Liver (tissue), 9 donors: ENCODE data around the gene ATP5MC3. TPM values are rescaled to one million over a fixed set of nuclear protein-coding genes. Genes with fewer than 3 reads are reported as not detected.

Source experiments
- DNase-seq: peaks from one replicate; pipeline ENCODE4 v3.0.0-alpha.2; 2017; ENCODE audit warnings: low spot score
- H3K27ac ChIP-seq, 2 donors: one replicate each; pipeline ENCODE4 v1.7.0; 2013; ENCODE audit warnings: inconsistent platforms in 2 of 2, low read length in 2 of 2, control low read depth in 1 of 2, low read depth in 1 of 2, mild to moderate bottlenecking in 1 of 2
- H3K27me3 ChIP-seq, 4 donors: one replicate each; pipeline versions ENCODE4 v1.6.1 to v1.7.0; 2013; ENCODE audit warnings: low read length in 3 of 4, inconsistent platforms in 1 of 4, mild to moderate bottlenecking in 1 of 4, moderate library complexity in 1 of 4; ENCODE audit not compliant: control insufficient read depth in 4 of 4, insufficient read depth in 4 of 4
- H3K36me3 ChIP-seq, 4 donors: one replicate each; pipeline versions ENCODE4 v1.6.1 to v1.7.0; 2013; ENCODE audit warnings: low read length in 3 of 4, mild to moderate bottlenecking in 3 of 4, low read depth in 1 of 4, moderate library complexity in 1 of 4; ENCODE audit not compliant: control insufficient read depth in 4 of 4, insufficient read depth in 3 of 4
- H3K4me1 ChIP-seq, 4 donors: one replicate each; pipeline versions ENCODE4 v1.6.1 to v1.7.0; 2013; ENCODE audit warnings: low read length in 3 of 4, mild to moderate bottlenecking in 3 of 4, moderate library complexity in 1 of 4; ENCODE audit not compliant: control insufficient read depth in 4 of 4, insufficient read depth in 4 of 4
- H3K4me3 ChIP-seq, 3 donors: one replicate each; pipeline versions ENCODE4 v1.6.1 to v1.7.0; 2013; ENCODE audit warnings: low read length in 3 of 3, control low read depth in 1 of 3, low read depth in 1 of 3, mild to moderate bottlenecking in 1 of 3
- H3K9ac ChIP-seq, 2 donors: one replicate each; pipeline ENCODE4 v1.7.0; 2013; ENCODE audit warnings: low read length in 2 of 2, mild to moderate bottlenecking in 2 of 2, moderate library complexity in 2 of 2, control low read depth in 1 of 2, low read depth in 1 of 2
- H3K9me3 ChIP-seq, 4 donors: one replicate each; pipeline versions ENCODE4 v1.6.1 to v1.7.0; 2013; ENCODE audit warnings: low read length in 3 of 4; ENCODE audit not compliant: control insufficient read depth in 4 of 4
- ATF3 ChIP-seq: IDR thresholded peaks from 2 replicates; pipeline ENCODE4 v1.6.1; 2016; ENCODE audit warnings: antibody characterized with exemption
- CTCF ChIP-seq: fragments of 150-350 bp; IDR thresholded peaks from 2 replicates; pipeline ENCODE4 v1.5.1; 2017; ENCODE audit warnings: improper control_type of control experiment, low read depth, low read length; ENCODE audit not compliant: missing input control
- EGR1 ChIP-seq, 2 donors: IDR thresholded peaks; 2 replicates each; pipeline ENCODE4 v1.6.1; 2016 to 2018; ENCODE audit warnings: antibody characterized with exemption in 2 of 2, low read depth in 2 of 2
- FOXA1 ChIP-seq: IDR thresholded peaks from 2 replicates; pipeline ENCODE4 v1.6.1; 2016; ENCODE audit warnings: antibody characterized with exemption
- FOXA2 ChIP-seq: IDR thresholded peaks from 2 replicates; pipeline ENCODE4 v1.6.1; 2016; ENCODE audit warnings: antibody characterized with exemption
- GABPA ChIP-seq, 2 donors: IDR thresholded peaks in 1 of 2; conservative IDR thresholded peaks in 1 of 2; 2 replicates each; pipeline ENCODE4 v1.6.1; 2016; ENCODE audit warnings: antibody characterized with exemption in 2 of 2, mild to moderate bottlenecking in 1 of 2, moderate library complexity in 1 of 2
- HNF4A ChIP-seq, 2 donors: conservative IDR thresholded peaks; 2 replicates each; pipeline ENCODE4 v1.6.1; 2016; ENCODE audit warnings: antibody characterized with exemption in 2 of 2, mild to moderate bottlenecking in 2 of 2
- HNF4G ChIP-seq: IDR thresholded peaks from 2 replicates; pipeline ENCODE4 v1.6.1; 2016; ENCODE audit warnings: antibody characterized with exemption
- JUND ChIP-seq, 2 donors: IDR thresholded peaks; 2 replicates each; pipeline ENCODE4 v1.6.1; 2016; ENCODE audit warnings: antibody characterized with exemption in 2 of 2
- MAX ChIP-seq: IDR thresholded peaks from 2 replicates; pipeline ENCODE4 v1.6.1; 2016; ENCODE audit warnings: antibody characterized with exemption
- NR2F2 ChIP-seq: IDR thresholded peaks from 2 replicates; pipeline ENCODE4 v1.6.1; 2016; ENCODE audit warnings: antibody characterized with exemption
- RAD21 ChIP-seq, 2 donors: IDR thresholded peaks; 2 replicates each; pipeline ENCODE4 v1.6.1; 2016; ENCODE audit warnings: antibody characterized with exemption in 2 of 2, mild to moderate bottlenecking in 2 of 2
- REST ChIP-seq: IDR thresholded peaks from 2 replicates; pipeline ENCODE4 v1.6.1; 2016; ENCODE audit warnings: antibody characterized with exemption, mild to moderate bottlenecking
- RXRA ChIP-seq, 2 donors: IDR thresholded peaks; 2 replicates each; pipeline ENCODE4 v1.6.1; 2017 to 2018; ENCODE audit warnings: antibody characterized with exemption in 2 of 2, mild to moderate bottlenecking in 1 of 2
- SP1 ChIP-seq: IDR thresholded peaks from 2 replicates; pipeline ENCODE4 v1.6.1; 2018; ENCODE audit warnings: antibody characterized with exemption, mild to moderate bottlenecking
- TAF1 ChIP-seq: conservative IDR thresholded peaks from 2 replicates; pipeline ENCODE4 v1.6.1; 2016; ENCODE audit warnings: antibody characterized with exemption, mild to moderate bottlenecking
- YY1 ChIP-seq: IDR thresholded peaks from 2 replicates; pipeline ENCODE4 v1.6.1; 2016; ENCODE audit warnings: antibody characterized with exemption, mild to moderate bottlenecking
- WGBS: extraction: QIAGEN DNeasy Blood & Tissue Kit; methylation state at CpG from one replicate; pipeline ENCODE4 v1.1.7; 2013; 5-methylcytosine and 5-hydroxymethylcytosine counted together
- polyA plus RNA-seq, 2 donors: library from polyadenylated mRNA; stranded (reverse) in 1 of 2; unstranded in 1 of 2; fragments of 200-250 nt in 1 of 2; fragments of >200 nt in 1 of 2; fragmentation: Nextera tagmentation in 1 of 2; extraction: Ambion mirVana in 1 of 2; gene quantifications; one replicate each; pipeline versions ENCODE4 v1.2.1 to v1.2.3, GENCODE V29; 2013 to 2015
- total RNA-seq, 2 donors: library from RNA; depleted of rRNA; stranded (reverse); fragments of >200 nt; gene quantifications; one replicate each; pipeline ENCODE4 v1.2.3, GENCODE V29; 2014
- donor health status: healthy.
- donor health status: healthy.
- donor health status: healthy.
- donor health status: healthy.
- donor health status: healthy.

ATP5MC3 gene
- total and polyA plus RNA-seq, 4 donors = 95.2 to 403 (median 227) TPM

- WGBS = 84% methylated on average over 1 of the region's 1 CpG
- H3K4me1 ChIP-seq = peaks cover 0 to 2% (median under 1%) of the 10 kb centered on the region in 4 donors
- no peak for TF ChIP-seq RXRA (IDR thresholded peaks at IDR 0.05)
- TF ChIP-seq FOXA1 = no peak
- TF ChIP-seq MAX = no peak
- no peak for TF ChIP-seq YY1
- no peak for TF ChIP-seq FOXA2
- TF ChIP-seq NR2F2 = no peak
- TF ChIP-seq HNF4G = no peak
- TF ChIP-seq CTCF = no peak
- no peak for TF ChIP-seq ATF3
- no peak for TF ChIP-seq RAD21 (IDR thresholded peaks at IDR 0.05)
- TF ChIP-seq TAF1 = no peak
- TF ChIP-seq HNF4A (conservative IDR thresholded peaks at IDR 0.05) = no peak
- no peak for TF ChIP-seq EGR1 (IDR thresholded peaks at IDR 0.05; ENCODE audit: low read depth in 2 of 2)
- no peak for TF ChIP-seq REST
- no peak for TF ChIP-seq SP1
- TF ChIP-seq GABPA (IDR thresholded peaks at IDR 0.05 in 1 of 2, conservative IDR thresholded peaks at IDR 0.05 in 1 of 2) = no peak
- no peak for TF ChIP-seq JUND (IDR thresholded peaks at IDR 0.05)
- DNase-seq = no peak
- no peaks in the 10 kb centered on the region for H3K27me3 ChIP-seq
- H3K4me3 ChIP-seq = no peak overlapping the region
- no peak overlapping the region for H3K27ac ChIP-seq
- H3K36me3 ChIP-seq = peaks cover 0 to 4% (median 0%) of the 10 kb centered on the region in 4 donors
- H3K9ac ChIP-seq = no peak overlapping the region
- no peaks in the 10 kb centered on the region for H3K9me3 ChIP-seq
These were observed 29.7 kb downstream of the ATP5MC3 start for GRCh38 chr2:175151791-175152190.

- TF ChIP-seq RAD21 (IDR thresholded peaks at IDR 0.05) (no peak), FOXA1 (no peak), JUND (IDR thresholded peaks at IDR 0.05) (no peak), SP1 (no peak), HNF4G (no peak), CTCF (no peak), HNF4A (conservative IDR thresholded peaks at IDR 0.05) (no peak), EGR1 (IDR thresholded peaks at IDR 0.05; ENCODE audit: low read depth in 2 of 2) (no peak), FOXA2 (no peak)
- WGBS = 93% methylated on average over 4 of the region's 4 CpGs
- DNase-seq = no peak
- peaks cover 0 to 2% (median under 1%) of the 10 kb centered on the region in 4 donors for H3K4me1 ChIP-seq
- no peak overlapping the region for H3K27ac ChIP-seq
- H3K4me3 ChIP-seq = no peak overlapping the region
- H3K36me3 ChIP-seq = peaks cover 0 to 4% (median 0%) of the 10 kb centered on the region in 4 donors
- H3K27me3 ChIP-seq = no peaks in the 10 kb centered on the region
- H3K9ac ChIP-seq = no peak overlapping the region
- no peaks in the 10 kb centered on the region for H3K9me3 ChIP-seq
These were observed 34.3 kb downstream of the ATP5MC3 start for GRCh38 chr2:175147186-175147585.
